Astrocyte (in vitro differentiated cells and primary cell): ENCODE measurements around the gene DNPH1. TPM values are rescaled to one million over a fixed set of nuclear protein-coding genes. Genes with fewer than 3 reads are reported as not detected.

Source experiments
- DNase-seq: peaks from one replicate; pipeline ENCODE4 v3.0.0-alpha.2; 2010; ENCODE audit warnings: low read depth
- FAIRE-seq: peaks from 2 replicates; lab custom pipeline; 2011; peaks lifted over from hg19 to GRCh38; lab: Jason Lieb, UNC
- H2AFZ ChIP-seq: 2 replicates; pipeline ENCODE4 v1.6.0; 2012; ENCODE audit warnings: low read depth, low read length, inconsistent platforms
- H3K27ac ChIP-seq: 2 replicates; pipeline ENCODE4 v1.5.1; 2011; ENCODE audit warnings: low read depth, low read length, inconsistent platforms
- H3K27me3 ChIP-seq: 2 replicates; pipeline ENCODE4 v1.6.0; 2011; ENCODE audit warnings: low read length, inconsistent platforms; ENCODE audit not compliant: insufficient read depth
- H3K36me3 ChIP-seq: 2 replicates; pipeline ENCODE4 v1.5.1; 2011; ENCODE audit warnings: low read length, inconsistent platforms; ENCODE audit not compliant: insufficient read depth
- H3K4me1 ChIP-seq: 2 replicates; pipeline ENCODE4 v1.5.1; 2011; ENCODE audit warnings: low read length, inconsistent platforms; ENCODE audit not compliant: insufficient read depth
- H3K4me2 ChIP-seq: 2 replicates; pipeline ENCODE4 v1.6.0; 2012; ENCODE audit warnings: low read length, inconsistent platforms
- H3K4me3 ChIP-seq: 2 replicates; pipeline ENCODE4 v1.5.1; 2011; ENCODE audit warnings: low read depth, mild to moderate bottlenecking, low read length, inconsistent platforms; ENCODE audit not compliant: insufficient read depth
- H3K79me2 ChIP-seq: 2 replicates; pipeline ENCODE4 v1.6.0; 2012; ENCODE audit warnings: mild to moderate bottlenecking, low read length, inconsistent platforms; ENCODE audit not compliant: insufficient read depth
- H3K9ac ChIP-seq: 2 replicates; pipeline ENCODE4 v1.6.0; 2012; ENCODE audit warnings: mild to moderate bottlenecking, low read length, inconsistent platforms
- H3K9me3 ChIP-seq: 2 replicates; pipeline ENCODE4 v1.5.1; 2012; ENCODE audit warnings: low read depth, mild to moderate bottlenecking, low read length, inconsistent platforms; ENCODE audit not compliant: insufficient read depth
- H4K20me1 ChIP-seq: 2 replicates; pipeline ENCODE4 v1.6.0; 2012; ENCODE audit warnings: low read length, inconsistent platforms; ENCODE audit not compliant: insufficient read depth
- H3K27ac Mint-ChIP-seq: one replicate; pipeline ENCODE4 v1.8.0; 2021; ENCODE audit warnings: mild to moderate bottlenecking, mixed read lengths; ENCODE audit not compliant: unreplicated experiment
- H3K27me3 Mint-ChIP-seq: one replicate; pipeline ENCODE4 v1.8.0; 2021; ENCODE audit warnings: low read depth, mixed read lengths; ENCODE audit not compliant: unreplicated experiment
- H3K36me3 Mint-ChIP-seq: one replicate; pipeline ENCODE4 v1.8.0; 2021; ENCODE audit warnings: low read depth, mixed read lengths; ENCODE audit not compliant: unreplicated experiment
- H3K4me1 Mint-ChIP-seq: one replicate; pipeline ENCODE4 v1.8.0; 2021; ENCODE audit warnings: low read depth, mixed read lengths; ENCODE audit not compliant: unreplicated experiment
- H3K4me3 Mint-ChIP-seq: one replicate; pipeline ENCODE4 v1.8.0; 2021; ENCODE audit warnings: mild to moderate bottlenecking, moderate library complexity, mixed read lengths; ENCODE audit not compliant: unreplicated experiment
- H3K9me3 Mint-ChIP-seq: one replicate; pipeline ENCODE4 v1.8.0; 2021; ENCODE audit warnings: mild to moderate bottlenecking, mixed read lengths; ENCODE audit not compliant: unreplicated experiment
- EZH2 ChIP-seq: IDR thresholded peaks from 2 replicates; pipeline ENCODE4 v1.6.1; 2012; ENCODE audit warnings: mild to moderate bottlenecking, low read length, inconsistent platforms; ENCODE audit not compliant: insufficient read depth
- total RNA-seq: library from RNA; stranded (reverse); gene quantifications from 2 replicates; pipeline ENCODE4 v1.2.1, GENCODE V29; 2021
- TF ChIP-seq, protein P1 (sequence below): IDR thresholded peaks from 2 replicates; pipeline ENCODE4 v1.5.1; 2011; ENCODE audit warnings: low read depth, mild to moderate bottlenecking, inconsistent platforms, low read length, moderate library complexity; ENCODE audit not compliant: insufficient read depth

The DNPH1 gene
- total RNA-seq, 1 donor from 2014 or later, result 15.1 TPM

DNA sequence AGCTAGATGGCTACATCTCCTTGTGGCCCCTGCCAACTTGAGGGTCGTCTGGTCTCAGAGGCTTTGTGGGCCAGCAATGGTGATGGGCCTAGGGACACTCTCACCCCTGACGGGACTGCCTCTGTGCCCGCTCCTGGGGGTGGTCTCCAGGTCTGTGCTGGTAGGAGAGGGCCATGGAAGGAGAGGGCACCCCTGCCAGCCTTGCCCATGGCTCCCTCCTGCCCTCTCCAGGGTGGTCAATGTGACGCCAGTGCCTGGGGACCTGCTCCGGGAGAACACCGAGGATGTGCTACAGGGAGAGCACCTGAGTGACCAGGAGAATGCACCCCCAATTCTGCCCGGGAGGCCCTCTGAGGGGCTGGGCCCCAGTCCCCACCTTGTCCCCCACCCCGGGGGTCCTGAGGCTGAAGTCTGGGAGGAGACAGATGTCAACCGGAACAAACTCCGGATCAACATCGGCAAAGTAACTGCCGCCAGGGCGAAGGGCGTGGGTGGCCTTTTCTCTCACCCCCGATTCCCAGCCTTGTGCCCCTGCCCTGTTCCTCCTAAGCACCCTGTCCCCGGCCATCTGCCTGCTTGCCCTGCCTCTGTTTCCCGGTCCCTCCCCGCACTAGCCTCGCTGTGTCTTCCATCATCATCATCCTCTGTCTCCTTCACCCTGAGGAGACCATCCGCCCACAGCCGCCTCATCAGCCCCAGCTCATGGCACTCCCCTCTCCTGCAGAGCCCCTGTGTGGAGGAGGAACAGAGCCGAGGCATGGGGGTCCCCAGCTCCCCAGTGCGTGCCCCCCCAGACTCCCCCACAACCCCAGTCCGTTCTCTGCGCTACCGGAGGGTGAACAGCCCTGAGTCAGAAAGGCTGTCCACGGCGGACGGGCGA lies 29.8 kb upstream of the DNPH1 start:
- Histone ChIP-seq H3K9ac (no peak overlapping the region), H3K36me3 (no peaks in the 10 kb centered on the region), H3K27me3 (peaks cover 3% of the 10 kb centered on the region), H4K20me1 (no peaks in the 10 kb centered on the region), H3K79me2 (no peaks in the 10 kb centered on the region), H3K4me3 (no peak overlapping the region), H3K4me1 (no peaks in the 10 kb centered on the region), H2AFZ (no peak overlapping the region), H3K27ac (no peak overlapping the region), H3K9me3 (no peaks in the 10 kb centered on the region), H3K4me2 (no peak overlapping the region)
- TF ChIP-seq EZH2, result no peak
- TF ChIP-seq, protein P1, sequence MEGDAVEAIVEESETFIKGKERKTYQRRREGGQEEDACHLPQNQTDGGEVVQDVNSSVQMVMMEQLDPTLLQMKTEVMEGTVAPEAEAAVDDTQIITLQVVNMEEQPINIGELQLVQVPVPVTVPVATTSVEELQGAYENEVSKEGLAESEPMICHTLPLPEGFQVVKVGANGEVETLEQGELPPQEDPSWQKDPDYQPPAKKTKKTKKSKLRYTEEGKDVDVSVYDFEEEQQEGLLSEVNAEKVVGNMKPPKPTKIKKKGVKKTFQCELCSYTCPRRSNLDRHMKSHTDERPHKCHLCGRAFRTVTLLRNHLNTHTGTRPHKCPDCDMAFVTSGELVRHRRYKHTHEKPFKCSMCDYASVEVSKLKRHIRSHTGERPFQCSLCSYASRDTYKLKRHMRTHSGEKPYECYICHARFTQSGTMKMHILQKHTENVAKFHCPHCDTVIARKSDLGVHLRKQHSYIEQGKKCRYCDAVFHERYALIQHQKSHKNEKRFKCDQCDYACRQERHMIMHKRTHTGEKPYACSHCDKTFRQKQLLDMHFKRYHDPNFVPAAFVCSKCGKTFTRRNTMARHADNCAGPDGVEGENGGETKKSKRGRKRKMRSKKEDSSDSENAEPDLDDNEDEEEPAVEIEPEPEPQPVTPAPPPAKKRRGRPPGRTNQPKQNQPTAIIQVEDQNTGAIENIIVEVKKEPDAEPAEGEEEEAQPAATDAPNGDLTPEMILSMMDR, result no peak
- Mint-ChIP-seq H3K27ac (no peak overlapping the region), H3K27me3 (peaks cover 37% of the 10 kb centered on the region), H3K4me3 (no peak overlapping the region), H3K9me3 (peaks cover 3% of the 10 kb centered on the region), H3K4me1 (peaks cover 1% of the 10 kb centered on the region), H3K36me3 (no peaks in the 10 kb centered on the region)
- DNase-seq (no peak), FAIRE-seq (no peak)

DNA sequence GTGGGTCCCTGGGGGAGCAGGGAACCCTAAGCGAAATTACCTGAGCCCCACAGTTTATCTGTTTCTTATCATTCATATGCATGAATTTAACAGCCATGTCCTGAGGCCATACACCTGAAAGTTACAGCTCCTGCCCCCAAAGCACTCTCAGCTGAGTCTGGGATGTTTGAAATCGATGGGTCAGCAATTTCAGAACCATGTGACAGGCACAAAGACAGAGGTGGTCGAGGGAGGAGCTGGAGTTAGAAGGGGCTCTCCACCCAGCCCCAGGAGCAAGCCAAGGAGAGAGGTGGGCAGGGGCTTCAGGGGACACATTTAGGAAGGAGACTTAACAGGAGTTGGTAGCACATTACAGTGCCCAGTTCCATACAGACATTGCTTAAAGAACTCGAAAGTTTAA lies 28.9 kb upstream of the DNPH1 start:
- no peaks in the 10 kb centered on the region for H3K79me2 ChIP-seq
- FAIRE-seq, result no peak
- no peaks in the 10 kb centered on the region for H3K9me3 ChIP-seq
- Mint-ChIP-seq H3K27ac (no peak overlapping the region), H3K36me3 (no peaks in the 10 kb centered on the region), H3K9me3 (peaks cover 3% of the 10 kb centered on the region), H3K4me3 (no peak overlapping the region), H3K27me3 (peaks cover 44% of the 10 kb centered on the region), H3K4me1 (peaks cover 1% of the 10 kb centered on the region)
- no peaks in the 10 kb centered on the region for H4K20me1 ChIP-seq
- H3K27me3 ChIP-seq, result peaks cover 3% of the 10 kb centered on the region
- TF ChIP-seq EZH2, result no peak
- TF ChIP-seq, protein P1, result no peak
- no peak overlapping the region for H3K4me3 ChIP-seq
- H3K4me2 ChIP-seq, result no peak overlapping the region
- H2AFZ ChIP-seq, result no peak overlapping the region
- H3K4me1 ChIP-seq, result no peaks in the 10 kb centered on the region
- H3K9ac ChIP-seq, result no peak overlapping the region
- no peak overlapping the region for H3K27ac ChIP-seq
- no peaks in the 10 kb centered on the region for H3K36me3 ChIP-seq
- no peak for DNase-seq
